GM12875 (cell line): ENCODE measurements around the gene PDGFD.

Experiments
- H3K4me3 ChIP-seq: one replicate; pipeline ENCODE4 v1.5.1; 2011; ENCODE audit warnings: low read depth, low read length, control low read depth
- CTCF ChIP-seq: IDR thresholded peaks from 2 replicates; pipeline ENCODE4 v1.5.1; 2011; ENCODE audit warnings: low read depth, mild to moderate bottlenecking, control low read depth, inconsistent platforms, low read length, moderate library complexity, borderline replicate concordance; ENCODE audit not compliant: insufficient read depth

Gene PDGFD

GRCh38 chr11:104075706-104076105 lies 88.2 kb downstream of the PDGFD start:
- no peak overlapping the region for H3K4me3 ChIP-seq
- no peak for TF ChIP-seq CTCF

GRCh38 chr11:104075091-104075490 lies 88.9 kb downstream of the PDGFD start:
- TF ChIP-seq CTCF: no peak
- no peak overlapping the region for H3K4me3 ChIP-seq

- no peak overlapping the region for H3K4me3 ChIP-seq
- TF ChIP-seq CTCF: no peak
Measured at GRCh38 chr11:104073950-104074705, 89.8 kb downstream of the PDGFD start.

GRCh38 chr11:104067534-104067933 lies 96.4 kb downstream of the PDGFD start:
- no peak for TF ChIP-seq CTCF
- H3K4me3 ChIP-seq: no peak overlapping the region

- no peak overlapping the region for H3K4me3 ChIP-seq
- TF ChIP-seq CTCF: no peak
Measured at GRCh38 chr11:104064034-104064630, 99.8 kb downstream of the PDGFD start.

GRCh38 chr11:104061853-104062521 lies 102.0 kb downstream of the PDGFD start:
- TF ChIP-seq CTCF: no peak

GRCh38 chr11:104060820-104061219 lies 103.1 kb downstream of the PDGFD start:
- TF ChIP-seq CTCF: no peak
- no peak overlapping the region for H3K4me3 ChIP-seq

More at GRCh38 chr11:104061853-104062521, 102.0 kb downstream of the PDGFD start:
- no peak overlapping the region for H3K4me3 ChIP-seq
